IMR-90 (cell line): ENCODE data around the gene ARF3. TPM values are rescaled to one million over a fixed set of nuclear protein-coding genes. Genes with fewer than 3 reads are reported as not detected.

ENCODE experiments used
- ATAC-seq: fragments of 200-7000 bp; cut with Tn5 transposase; 2 replicates; pipeline ENCODE4 v1.9.1; 2020; ENCODE audit warnings: low read depth, mild to moderate bottlenecking, moderate library complexity
- BruUV-seq: library from RNA; stranded (reverse); fragments of 400-500 nt; replicated peaks from 2 replicates; lab custom pipeline; 2021; lab: Mats Ljungman, UMichigan
- CTCF ChIA-PET: fragments of 300-600 bp; formaldehyde crosslinking; extraction: SDS; loops from one replicate; lab custom pipeline; 2021; ENCODE audit warnings: antibody characterized with exemption; lab: Yijun Ruan, JAX
- POLR2A ChIA-PET: fragments of 300-600 bp; sonication (Branson Sonifier 250); formaldehyde crosslinking; loops from one replicate; lab custom pipeline; 2022; ENCODE audit warnings: antibody characterized with exemption; ENCODE audit not compliant: unreplicated experiment; lab: Charles Lee
- DNase-seq: peaks from one replicate; pipeline ENCODE4 v3.0.0; 2013
- H2AFZ ChIP-seq: replicated peaks from 2 replicates; pipeline ENCODE3; 2013; ENCODE audit warnings: low read length, mild to moderate bottlenecking; ENCODE audit not compliant: poor library complexity
- H2AK5ac ChIP-seq: 2 replicates; pipeline ENCODE4 v1.6.1; 2013; ENCODE audit warnings: low read depth, low read length, inconsistent platforms
- H2AK9ac ChIP-seq: replicated peaks from 2 replicates; pipeline ENCODE3; 2013; ENCODE audit warnings: mild to moderate bottlenecking, low read depth, low read length, moderate library complexity; ENCODE audit not compliant: poor library complexity
- H2BK120ac ChIP-seq: 2 replicates; pipeline ENCODE4 v1.6.1; 2013; ENCODE audit warnings: low read depth, low read length, inconsistent platforms
- H2BK15ac ChIP-seq: 3 replicates; pipeline ENCODE4 v1.6.1; 2013; ENCODE audit warnings: low read depth, low read length, inconsistent platforms
- H2BK20ac ChIP-seq: 2 replicates; pipeline ENCODE4 v1.6.1; 2013; ENCODE audit warnings: low read depth, mild to moderate bottlenecking, inconsistent platforms, low read length, moderate library complexity
- H2BK5ac ChIP-seq: 2 replicates; pipeline ENCODE4 v1.6.1; 2013; ENCODE audit warnings: mild to moderate bottlenecking, low read depth, low read length, inconsistent platforms; ENCODE audit not compliant: poor library complexity, severe bottlenecking
- H3K14ac ChIP-seq: replicated peaks from 2 replicates; pipeline ENCODE4 v1.6.1; 2013; ENCODE audit warnings: low read depth, low read length, inconsistent platforms
- H3K18ac ChIP-seq: 2 replicates; pipeline ENCODE4 v1.6.1; 2013; ENCODE audit warnings: low read depth, low read length, control low read depth
- H3K23ac ChIP-seq: 2 replicates; pipeline ENCODE4 v1.6.1; 2013; ENCODE audit warnings: low read depth, low read length, inconsistent platforms
- H3K27ac ChIP-seq: 2 replicates; pipeline ENCODE4 v1.5.1; 2013; ENCODE audit warnings: mild to moderate bottlenecking, control low read depth, low read length; ENCODE audit not compliant: insufficient read depth
- H3K27me3 ChIP-seq: 2 replicates; pipeline ENCODE4 v1.6.1; 2013; ENCODE audit warnings: low read length; ENCODE audit not compliant: control insufficient read depth, insufficient read depth
- H3K36me3 ChIP-seq: 2 replicates; pipeline ENCODE4 v1.6.1; 2013; ENCODE audit warnings: low read length, mixed read lengths; ENCODE audit not compliant: control insufficient read depth, insufficient read depth
- H3K4ac ChIP-seq: 2 replicates; pipeline ENCODE4 v1.6.1; 2013; ENCODE audit warnings: low read depth, low read length, inconsistent platforms
- H3K4me1 ChIP-seq: 2 replicates; pipeline ENCODE4 v1.6.1; 2013; ENCODE audit warnings: low read length, mixed read lengths; ENCODE audit not compliant: control insufficient read depth, insufficient read depth
- H3K4me2 ChIP-seq: 2 replicates; pipeline ENCODE4 v1.6.1; 2013; ENCODE audit warnings: low read depth, mild to moderate bottlenecking, control low read depth, low read length, moderate library complexity
- H3K4me3 ChIP-seq: 2 replicates; pipeline ENCODE4 v1.5.1; 2013; ENCODE audit warnings: low read depth, mild to moderate bottlenecking, control low read depth, low read length, moderate library complexity; ENCODE audit not compliant: insufficient read depth
- H3K56ac ChIP-seq: 2 replicates; pipeline ENCODE4 v1.6.1; 2013; ENCODE audit warnings: low read length, inconsistent platforms; ENCODE audit not compliant: insufficient read depth; ENCODE audit errors: extremely low read depth
- H3K79me1 ChIP-seq, 2 experiments: 2 replicates each; pipeline ENCODE4 v1.6.1; 2013; ENCODE audit warnings: low read length in 2 of 2, inconsistent platforms in 1 of 2, low read depth in 1 of 2
- H3K9ac ChIP-seq: 2 replicates; pipeline ENCODE4 v1.6.1; 2013; ENCODE audit warnings: low read depth, low read length, control low read depth
- H3K9me1 ChIP-seq: 2 replicates; pipeline ENCODE4 v1.6.1; 2013; ENCODE audit warnings: low read length, inconsistent platforms; ENCODE audit not compliant: insufficient read depth
- H3K9me3 ChIP-seq: 2 replicates; pipeline ENCODE4 v1.6.1; 2013; ENCODE audit warnings: low read length; ENCODE audit not compliant: control insufficient read depth, insufficient read depth
- H4K20me1 ChIP-seq: 2 replicates; pipeline ENCODE4 v1.6.1; 2013; ENCODE audit warnings: low read length, inconsistent platforms; ENCODE audit not compliant: insufficient read depth
- H4K5ac ChIP-seq: 2 replicates; pipeline ENCODE4 v1.6.1; 2013; ENCODE audit warnings: mild to moderate bottlenecking, low read depth, low read length, control low read depth
- H4K8ac ChIP-seq, 2 experiments: 2 replicates each; pipeline ENCODE4 v1.6.1; 2013; ENCODE audit warnings: low read depth in 2 of 2, low read length in 2 of 2, control low read depth in 1 of 2, inconsistent platforms in 1 of 2
- H4K91ac ChIP-seq: 2 replicates; pipeline ENCODE4 v1.6.1; 2013; ENCODE audit warnings: low read depth, low read length, inconsistent platforms; ENCODE audit not compliant: insufficient read depth
- BHLHE40 ChIP-seq: fragments of 150-350 bp; IDR thresholded peaks from 2 replicates; pipeline ENCODE4 v1.6.1; 2016; ENCODE audit warnings: mild to moderate bottlenecking, low read depth, low read length
- CEBPB ChIP-seq: IDR thresholded peaks from 2 replicates; pipeline ENCODE4 v1.6.1; 2012; ENCODE audit warnings: low read depth, low read length, improper control_type of control experiment
- CHD1 ChIP-seq: IDR thresholded peaks from 2 replicates; pipeline ENCODE4 v1.6.1; 2012; ENCODE audit warnings: low read depth, low read length, improper control_type of control experiment
- CTCF ChIP-seq: conservative IDR thresholded peaks from 2 replicates; pipeline ENCODE4 v1.5.1; 2012; ENCODE audit warnings: mild to moderate bottlenecking, low read depth, low read length, improper control_type of control experiment
- ELK1 ChIP-seq: fragments of 150-350 bp; IDR thresholded peaks from 2 replicates; pipeline ENCODE4 v1.6.1; 2016; ENCODE audit warnings: low read depth, mild to moderate bottlenecking, low read length, moderate library complexity, borderline replicate concordance
- FOS ChIP-seq: fragments of 150-350 bp; IDR thresholded peaks from 2 replicates; pipeline ENCODE4 v1.6.1; 2016; ENCODE audit warnings: low read depth, low read length
- MAFK ChIP-seq: IDR thresholded peaks from 2 replicates; pipeline ENCODE4 v1.6.1; 2012; ENCODE audit warnings: low read depth, low read length, improper control_type of control experiment
- MAZ ChIP-seq: IDR thresholded peaks from 2 replicates; pipeline ENCODE4 v1.6.1; 2012; ENCODE audit warnings: low read depth, mild to moderate bottlenecking, low read length, improper control_type of control experiment, moderate library complexity, borderline replicate concordance
- NFE2L2 ChIP-seq: fragments of 150-350 bp; IDR thresholded peaks from 2 replicates; pipeline ENCODE4 v1.6.1; 2016; ENCODE audit warnings: low read depth, mild to moderate bottlenecking, low read length
- POLR2A ChIP-seq: IDR thresholded peaks from 2 replicates; pipeline ENCODE4 v1.6.1; 2012; ENCODE audit warnings: mild to moderate bottlenecking, low read depth, low read length
- RAD21 ChIP-seq: IDR thresholded peaks from 2 replicates; pipeline ENCODE4 v1.6.1; 2012; ENCODE audit warnings: low read length, improper control_type of control experiment
- RCOR1 ChIP-seq: IDR thresholded peaks from 2 replicates; pipeline ENCODE4 v1.6.1; 2012; ENCODE audit warnings: mild to moderate bottlenecking, low read length, improper control_type of control experiment; ENCODE audit not compliant: insufficient replicate concordance
- RFX5 ChIP-seq: IDR thresholded peaks from 2 replicates; pipeline ENCODE4 v1.8.0; 2012; ENCODE audit warnings: low read depth, mild to moderate bottlenecking, low read length, moderate library complexity
- SMC3 ChIP-seq: fragments of 150-350 bp; IDR thresholded peaks from 2 replicates; pipeline ENCODE4 v1.6.1; 2016; ENCODE audit warnings: low read depth, mild to moderate bottlenecking, antibody characterized with exemption, low read length, moderate library complexity
- USF2 ChIP-seq: fragments of 150-350 bp; IDR thresholded peaks from 2 replicates; pipeline ENCODE4 v1.6.1; 2017; ENCODE audit warnings: mild to moderate bottlenecking, antibody characterized with exemption, low read length, low read depth
- WGBS, 2 experiments: methylation state at CpG; one replicate each; pipeline versions ENCODE4 v1.1.5 to v1.1.7; 2013; ENCODE audit warnings: missing lambda C conversion rate in 2 of 2; ENCODE audit not compliant: insufficient read length in 1 of 2; ENCODE audit errors: extremely low coverage in 2 of 2; 5-methylcytosine and 5-hydroxymethylcytosine counted together
- dilution Hi-C: fragments of 300-500 bp; cut with HindIII; formaldehyde crosslinking; loops from one replicate; pipeline ENCODE4 v1.14.3; 2018; ENCODE audit warnings: low sequenced_read_pairs; ENCODE audit not compliant: unreplicated experiment
- in situ Hi-C: fragments of 300-500 bp; cut with MboI; formaldehyde crosslinking; loops from 3 replicates; pipeline ENCODE4 v1.14.3; 2019; ENCODE audit warnings: low sequenced_read_pairs, inconsistent platforms, mixed read lengths
- intact Hi-C: fragments of 100-400 bp; cut with micrococcal nuclease; formaldehyde crosslinking; loops from 2 replicates; pipeline ENCODE4 v1.10.0; 2022
- polyA plus RNA-seq, 3 experiments: library from polyadenylated mRNA; depleted of rRNA; stranded (reverse); fragments of >200 nt; gene quantifications; 2 replicates each; pipeline ENCODE4 v1.2.3, GENCODE V29; 2012; ENCODE audit warnings: low replicate concordance in 1 of 3
- total RNA-seq: library from RNA; depleted of rRNA; stranded (reverse); fragments of >200 nt; gene quantifications from 2 replicates; pipeline ENCODE4 v1.2.3, GENCODE V29; 2012

Gene ARF3
- total and polyA plus RNA-seq, 2 of the 4 experiments (the other 2 are of a cell fraction) = 97.7 to 198 TPM

DNA sequence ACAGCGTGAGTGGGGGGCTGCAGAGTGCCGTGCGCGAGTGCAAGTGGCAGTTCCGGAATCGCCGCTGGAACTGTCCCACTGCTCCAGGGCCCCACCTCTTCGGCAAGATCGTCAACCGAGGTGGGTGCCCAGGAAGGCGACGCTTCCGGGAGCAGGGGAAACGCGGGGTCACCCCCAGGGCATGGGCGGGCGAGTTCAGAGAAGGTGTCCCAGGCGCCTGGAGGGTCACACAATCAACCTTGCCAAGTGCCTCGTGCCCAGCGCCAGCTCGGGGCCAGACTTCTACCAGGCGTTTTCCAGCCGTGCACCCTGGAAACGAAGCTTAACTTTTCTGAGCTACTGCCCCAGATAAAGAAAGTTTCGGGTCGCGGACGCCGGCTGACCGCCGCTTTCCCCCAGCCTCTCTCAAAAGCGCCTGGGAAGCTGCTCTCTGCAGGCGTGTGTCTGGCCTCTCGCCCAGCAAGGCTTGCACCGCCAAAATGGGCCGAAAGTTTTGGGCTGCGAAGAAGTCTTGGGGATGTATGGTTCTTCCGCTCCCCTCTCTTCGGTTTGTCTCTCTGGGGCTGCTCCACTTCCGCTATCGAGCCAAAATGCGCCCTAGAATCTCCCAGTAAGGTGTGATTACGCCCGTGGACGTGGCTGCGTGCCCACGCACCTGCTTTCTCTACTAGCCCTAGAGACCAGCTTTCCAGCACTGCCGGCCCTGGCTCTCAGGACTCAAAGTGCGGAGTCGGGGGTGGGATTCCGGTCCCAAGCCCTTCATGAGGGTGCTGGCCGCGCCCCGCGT lies 22.5 kb upstream of the ARF3 start:
- H3K27ac ChIP-seq = no peak overlapping the region
- no peak overlapping the region for H2BK15ac ChIP-seq
- no peak overlapping the region for H2AK9ac ChIP-seq
- no peak overlapping the region for H2BK120ac ChIP-seq
- no peak for ATAC-seq
- H3K4me1 ChIP-seq = peaks cover 3% of the 10 kb centered on the region; the same call in 1 of the 2 replicates
- H3K56ac ChIP-seq = no peak overlapping the region
- H3K18ac ChIP-seq = no peak overlapping the region
- intact Hi-C loops = no loop called here
- peaks cover 8% of the 10 kb centered on the region for H3K9me1 ChIP-seq
- ChIA-PET POLR2A (no interaction called here), CTCF (interaction anchor here (1.2 to 1.7 kb wide), 2 partner anchors 8 to 89 kb away, joined by 3 to 7 read pairs; no protein-coding TSS in a partner anchor)
- no peak overlapping the region for H2BK20ac ChIP-seq
- dilution Hi-C loops = no loop called here
- no peak overlapping the region for H3K4me3 ChIP-seq
- H3K79me1 ChIP-seq = no peaks in the 10 kb centered on the region
- BruUV-seq = no TSS peak
- in situ Hi-C loops = no loop called here
- WGBS, 2 experiments = 2% methylated on average over 28 of the region's 55 CpGs; no CpG with 5 or more reads in 1 of the 2 experiments
- H2AK5ac ChIP-seq = no peak overlapping the region
- H3K9me3 ChIP-seq = no peaks in the 10 kb centered on the region
- no peak for DNase-seq
- H3K27me3 ChIP-seq = peaks cover 85% of the 10 kb centered on the region
- H4K8ac ChIP-seq = no peak overlapping the region
- TF ChIP-seq ELK1 (no peak), RAD21 (no peak), BHLHE40 (no peak), USF2 (no peak), POLR2A (no peak), SMC3 (no peak), CHD1 (no peak), MAZ (no peak), FOS (no peak), MAFK (no peak), CEBPB (no peak), NFE2L2 (no peak), CTCF (no peak), RCOR1 (no peak), RFX5 (no peak)
- H2AFZ ChIP-seq = peak overlapping the region; percentile 34
- no peak overlapping the region for H3K4ac ChIP-seq
- no peak overlapping the region for H4K91ac ChIP-seq
- H2BK5ac ChIP-seq = no peak overlapping the region
- H4K20me1 ChIP-seq = peaks cover 16% of the 10 kb centered on the region; the same call in 1 of the 2 replicates
- H4K5ac ChIP-seq = no peak overlapping the region
- H3K4me2 ChIP-seq = peak overlapping the region; percentile 60
- H3K23ac ChIP-seq = no peak overlapping the region
- no peaks in the 10 kb centered on the region for H3K36me3 ChIP-seq
- H3K14ac ChIP-seq = no peak overlapping the region
- H3K9ac ChIP-seq = no peak overlapping the region
